Hepatocyte (in vitro differentiated cells): ENCODE data around the gene TEAD3. TPM values are rescaled to one million over a fixed set of nuclear protein-coding genes. Genes with fewer than 3 reads are reported as not detected.

Experiments used
- DNase-seq: peaks from one replicate; pipeline ENCODE4 v3.0.0-alpha.2; 2016; ENCODE audit warnings: low spot score
- H2AFZ ChIP-seq: fragments of 200-600 bp; sonication (generic); 2 replicates; pipeline ENCODE4 v1.6.0; 2016; ENCODE audit warnings: antibody characterized with exemption, mild to moderate bottlenecking
- H3K27ac ChIP-seq: fragments of 200-600 bp; sonication (generic); 2 replicates; pipeline ENCODE4 v1.5.1; 2016; ENCODE audit warnings: mild to moderate bottlenecking
- H3K27me3 ChIP-seq: fragments of 200-600 bp; sonication (generic); 2 replicates; pipeline ENCODE4 v1.6.1; 2016
- H3K36me3 ChIP-seq: fragments of 200-600 bp; sonication (generic); replicated peaks from 2 replicates; pipeline ENCODE4 v1.5.1; 2016; ENCODE audit warnings: low read depth; ENCODE audit not compliant: insufficient read depth
- H3K4me1 ChIP-seq: fragments of 200-600 bp; sonication (generic); 2 replicates; pipeline ENCODE4 v1.5.1; 2016; ENCODE audit warnings: mild to moderate bottlenecking, moderate library complexity; ENCODE audit not compliant: insufficient read depth
- H3K4me2 ChIP-seq: fragments of 200-600 bp; sonication (generic); 2 replicates; pipeline ENCODE4 v1.6.0; 2016
- H3K4me3 ChIP-seq: fragments of 200-600 bp; sonication (generic); 2 replicates; pipeline ENCODE4 v1.5.1; 2016; ENCODE audit warnings: mild to moderate bottlenecking
- H3K79me2 ChIP-seq: fragments of 200-600 bp; sonication (generic); 2 replicates; pipeline ENCODE4 v1.6.0; 2017; ENCODE audit warnings: mild to moderate bottlenecking
- H3K9me2 ChIP-seq: fragments of 200-600 bp; sonication (generic); replicated peaks from 2 replicates; pipeline ENCODE4 v1.6.0; 2017; ENCODE audit warnings: mild to moderate bottlenecking; ENCODE audit not compliant: insufficient read depth
- H3K9me3 ChIP-seq: fragments of 200-600 bp; sonication (generic); 2 replicates; pipeline ENCODE4 v1.5.1; 2016; ENCODE audit warnings: low read depth, mild to moderate bottlenecking
- H4K20me1 ChIP-seq: fragments of 200-600 bp; sonication (generic); 2 replicates; pipeline ENCODE4 v1.6.0; 2016; ENCODE audit warnings: mild to moderate bottlenecking; ENCODE audit not compliant: insufficient read depth, poor library complexity, severe bottlenecking
- EZH2 ChIP-seq: fragments of 200-600 bp; sonication (generic); IDR thresholded peaks from 2 replicates; pipeline ENCODE4 v1.6.1; 2016; ENCODE audit warnings: antibody characterized with exemption, mild to moderate bottlenecking, borderline replicate concordance
- EZH2phosphoT487 ChIP-seq: fragments of 200-600 bp; sonication (generic); IDR thresholded peaks from one replicate; pipeline ENCODE4 v1.6.1; 2018; ENCODE audit warnings: antibody characterized with exemption, mild to moderate bottlenecking, low read depth, moderate library complexity; ENCODE audit not compliant: unreplicated experiment, severe bottlenecking
- WGBS: methylation state at CpG from one replicate; pipeline ENCODE4 v1.1.6; 2016; ENCODE audit warnings: low lambda C conversion rate; ENCODE audit errors: missing lambda C conversion rate; 5-methylcytosine and 5-hydroxymethylcytosine counted together
- polyA plus RNA-seq: library from polyadenylated mRNA; unstranded; fragments of >200 nt; fragmentation: Nextera tagmentation; extraction: Ambion mirVana; gene quantifications from 2 replicates; pipeline ENCODE4 v1.2.1, GENCODE V29; 2016
- total RNA-seq: library from RNA; depleted of rRNA; stranded (reverse); fragments of >200 nt; gene quantifications from 2 replicates; pipeline ENCODE4 v1.2.3, GENCODE V29; 2014
- TF ChIP-seq, protein P1 (sequence below): fragments of 200-600 bp; sonication (generic); IDR thresholded peaks from 2 replicates; pipeline ENCODE4 v1.5.1; 2016; ENCODE audit warnings: antibody characterized with exemption, mild to moderate bottlenecking; ENCODE audit not compliant: poor library complexity

Gene TEAD3
- total and polyA plus RNA-seq, 2 experiments from 2014 or later = 26.3 to 33.0 TPM

DNA sequence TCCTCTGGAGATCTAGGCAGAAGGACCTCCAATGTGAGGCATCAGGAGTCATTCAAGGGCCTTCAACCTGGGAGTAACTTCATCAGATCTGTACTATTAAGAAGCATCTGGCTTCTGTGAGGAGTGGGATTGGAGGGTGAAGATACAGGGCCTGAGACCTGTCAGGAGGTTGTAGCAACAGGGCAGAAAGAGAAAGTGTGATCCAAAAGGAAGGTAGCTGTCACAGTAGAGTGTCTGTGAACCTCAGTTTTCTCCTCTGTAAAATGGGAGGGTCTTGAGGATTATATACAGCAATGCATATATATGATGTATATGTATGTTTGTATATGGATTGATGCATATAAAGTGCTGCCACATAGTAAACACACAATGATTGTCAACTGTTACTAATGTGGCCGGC, 31.2 kb downstream of the TEAD3 start:
- Histone ChIP-seq H3K9me2 (no peaks in the 10 kb centered on the region), H3K9me3 (no peaks in the 10 kb centered on the region), H3K4me2 (no peak overlapping the region), H3K4me1 (peaks cover 16% of the 10 kb centered on the region), H3K27ac (no peak overlapping the region), H4K20me1 (peaks cover 23% of the 10 kb centered on the region), H3K27me3 (no peaks in the 10 kb centered on the region), H3K4me3 (no peak overlapping the region), H2AFZ (no peak overlapping the region), H3K79me2 (peaks cover 20% of the 10 kb centered on the region), H3K36me3 (no peaks in the 10 kb centered on the region)
- TF ChIP-seq EZH2 (no peak), EZH2phosphoT487 (no peak)
- TF ChIP-seq, protein P1, sequence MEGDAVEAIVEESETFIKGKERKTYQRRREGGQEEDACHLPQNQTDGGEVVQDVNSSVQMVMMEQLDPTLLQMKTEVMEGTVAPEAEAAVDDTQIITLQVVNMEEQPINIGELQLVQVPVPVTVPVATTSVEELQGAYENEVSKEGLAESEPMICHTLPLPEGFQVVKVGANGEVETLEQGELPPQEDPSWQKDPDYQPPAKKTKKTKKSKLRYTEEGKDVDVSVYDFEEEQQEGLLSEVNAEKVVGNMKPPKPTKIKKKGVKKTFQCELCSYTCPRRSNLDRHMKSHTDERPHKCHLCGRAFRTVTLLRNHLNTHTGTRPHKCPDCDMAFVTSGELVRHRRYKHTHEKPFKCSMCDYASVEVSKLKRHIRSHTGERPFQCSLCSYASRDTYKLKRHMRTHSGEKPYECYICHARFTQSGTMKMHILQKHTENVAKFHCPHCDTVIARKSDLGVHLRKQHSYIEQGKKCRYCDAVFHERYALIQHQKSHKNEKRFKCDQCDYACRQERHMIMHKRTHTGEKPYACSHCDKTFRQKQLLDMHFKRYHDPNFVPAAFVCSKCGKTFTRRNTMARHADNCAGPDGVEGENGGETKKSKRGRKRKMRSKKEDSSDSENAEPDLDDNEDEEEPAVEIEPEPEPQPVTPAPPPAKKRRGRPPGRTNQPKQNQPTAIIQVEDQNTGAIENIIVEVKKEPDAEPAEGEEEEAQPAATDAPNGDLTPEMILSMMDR = no peak
- WGBS = 96% methylated on average over 1 of the region's 1 CpG
- no peak for DNase-seq

DNA sequence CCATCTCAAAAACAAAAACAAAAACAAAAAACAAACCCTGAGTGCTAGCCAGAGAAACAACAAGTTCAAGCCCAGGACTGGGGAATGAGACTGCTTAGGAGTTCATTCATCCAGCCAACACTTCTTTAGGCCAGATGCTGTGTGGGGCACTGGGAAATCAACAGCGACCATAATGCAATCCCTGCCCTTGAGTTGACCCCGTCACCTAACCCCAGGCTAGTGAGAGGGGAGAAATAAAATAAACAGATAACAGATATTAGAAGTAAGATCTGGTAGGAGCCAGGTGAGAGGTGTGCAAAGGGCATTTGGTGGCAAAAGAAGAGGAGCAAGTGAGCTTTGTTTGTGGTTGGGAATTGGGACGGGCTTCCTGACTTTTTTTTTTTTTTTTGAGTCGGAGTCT, 33.6 kb downstream of the TEAD3 start:
- Histone ChIP-seq H3K4me3 (no peak overlapping the region), H3K9me2 (no peaks in the 10 kb centered on the region), H3K36me3 (no peaks in the 10 kb centered on the region), H3K27me3 (no peaks in the 10 kb centered on the region), H4K20me1 (no peaks in the 10 kb centered on the region), H2AFZ (no peak overlapping the region), H3K4me2 (no peak overlapping the region), H3K9me3 (no peaks in the 10 kb centered on the region), H3K27ac (no peak overlapping the region), H3K79me2 (peaks cover under 1% of the 10 kb centered on the region), H3K4me1 (peaks cover 6% of the 10 kb centered on the region)
- 91% methylated on average over 4 of the region's 4 CpGs for WGBS
- TF ChIP-seq, protein P1 = no peak
- TF ChIP-seq EZH2 (no peak), EZH2phosphoT487 (no peak)
- no peak for DNase-seq

DNA sequence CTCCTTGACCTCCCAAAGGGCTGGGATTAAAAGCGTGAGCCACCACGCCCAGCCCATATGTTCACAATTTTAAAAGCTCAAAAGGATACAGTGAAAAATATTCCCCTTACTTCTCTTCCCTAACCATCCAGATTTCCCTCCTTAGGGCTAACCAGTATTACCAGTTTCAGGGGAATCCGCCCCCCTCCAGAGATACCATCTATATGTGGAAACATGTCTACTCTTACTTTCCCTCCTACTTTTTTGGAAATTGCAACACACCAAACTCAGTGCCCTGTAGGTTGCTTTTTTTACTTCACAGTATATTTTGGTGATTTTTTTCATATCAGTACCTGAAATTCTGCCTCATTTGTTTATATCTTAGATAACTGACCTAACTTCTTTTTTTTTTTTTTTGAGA, 35.6 kb downstream of the TEAD3 start:
- H3K4me2 ChIP-seq = no peak overlapping the region
- H3K36me3 ChIP-seq = no peaks in the 10 kb centered on the region

More for the DNA sequence above, 35.6 kb downstream of the TEAD3 start:
- Histone ChIP-seq H3K79me2 (no peaks in the 10 kb centered on the region), H3K4me1 (no peaks in the 10 kb centered on the region), H3K27me3 (no peaks in the 10 kb centered on the region), H3K9me2 (no peaks in the 10 kb centered on the region), H2AFZ (no peak overlapping the region), H3K4me3 (no peak overlapping the region), H4K20me1 (no peaks in the 10 kb centered on the region), H3K9me3 (no peaks in the 10 kb centered on the region), H3K27ac (no peak overlapping the region)
- no peak for TF ChIP-seq EZH2
- TF ChIP-seq, protein P1 = no peak
- TF ChIP-seq EZH2phosphoT487 = no peak
- no peak for DNase-seq
- 87% methylated on average over 3 of the region's 3 CpGs for WGBS
